HG02588 (cell line): ENCODE data around the gene DCAF8L1.
"Not testable (repeated sequence)": the region's sequence is repeated elsewhere in the genome, so short reads cannot be mapped to it uniquely, and the experiment has no call there.

Experiments
- ATAC-seq: cut with Tn5 transposase; IDR thresholded peaks from one replicate; pipeline ENCODE4 v1.9.1; 2021; ENCODE audit warnings: mild to moderate bottlenecking, moderate library complexity; ENCODE audit not compliant: unreplicated experiment

The DCAF8L1 gene

DNA sequence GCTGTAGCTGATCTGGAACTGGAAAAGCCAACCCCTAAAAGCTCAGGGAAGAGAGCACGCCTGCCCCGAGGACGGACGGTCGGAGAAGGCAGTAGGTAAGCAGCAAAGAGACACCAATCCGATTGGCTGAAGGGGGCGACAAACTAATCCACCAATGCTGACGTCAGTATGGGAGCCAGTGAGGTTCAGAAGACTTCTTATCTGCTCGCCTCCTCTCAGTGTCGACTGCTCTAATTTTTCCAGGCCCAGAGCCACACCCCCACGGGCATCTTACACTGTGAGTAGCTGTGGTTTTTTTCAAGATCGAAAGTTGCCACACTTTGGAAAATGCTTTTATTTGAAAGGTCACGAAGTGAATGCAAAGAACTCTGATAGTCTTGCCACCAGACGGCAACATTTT lies at the start of gene DCAF8L1:
Gene DCAF8L1, minus strand, starts transcription at position 101 of the 400 bp plus-strand sequence. CDS start 115 bp downstream, outside the sequence.
- ATAC-seq: no peak

DNA sequence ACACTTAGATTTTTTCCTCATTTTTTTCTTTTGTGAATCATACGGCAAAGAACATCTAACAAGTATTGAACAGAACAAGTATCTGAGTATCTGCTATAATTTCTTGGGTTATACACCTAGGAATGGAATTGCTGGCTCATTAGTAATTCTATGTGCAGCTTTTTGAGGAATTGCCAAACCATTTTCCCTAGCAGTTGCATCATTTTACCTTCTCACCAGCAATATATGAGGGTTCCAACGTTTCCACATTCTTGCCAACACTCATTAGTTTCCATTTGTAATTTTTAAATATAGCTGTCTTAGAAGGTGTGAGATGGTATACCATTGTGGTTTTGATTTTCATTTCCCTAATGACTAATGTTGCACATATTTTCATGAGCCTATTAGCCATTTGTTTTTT lies 41.1 kb upstream of the DCAF8L1 start:
- ATAC-seq: no peak

DNA sequence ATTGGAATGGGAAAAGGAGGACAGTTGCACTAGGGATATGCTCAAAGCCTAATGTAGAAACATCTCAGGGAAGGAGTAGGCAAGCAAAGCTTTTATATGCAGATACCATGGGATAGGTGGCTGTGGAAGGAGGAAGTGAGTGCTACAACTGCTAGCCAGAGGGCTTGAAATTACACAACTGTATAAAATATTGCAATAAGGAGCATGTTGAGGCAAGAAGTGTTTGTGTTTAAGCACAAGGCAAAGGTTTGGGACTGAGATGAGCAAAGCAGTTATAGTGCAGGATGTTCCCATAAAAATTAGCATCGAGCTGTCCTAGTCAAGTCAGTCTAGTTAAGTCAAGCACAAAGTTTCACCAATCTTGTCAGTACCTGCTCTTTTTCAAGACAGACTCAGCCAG lies 35.6 kb upstream of the DCAF8L1 start:
- ATAC-seq: no peak

DNA sequence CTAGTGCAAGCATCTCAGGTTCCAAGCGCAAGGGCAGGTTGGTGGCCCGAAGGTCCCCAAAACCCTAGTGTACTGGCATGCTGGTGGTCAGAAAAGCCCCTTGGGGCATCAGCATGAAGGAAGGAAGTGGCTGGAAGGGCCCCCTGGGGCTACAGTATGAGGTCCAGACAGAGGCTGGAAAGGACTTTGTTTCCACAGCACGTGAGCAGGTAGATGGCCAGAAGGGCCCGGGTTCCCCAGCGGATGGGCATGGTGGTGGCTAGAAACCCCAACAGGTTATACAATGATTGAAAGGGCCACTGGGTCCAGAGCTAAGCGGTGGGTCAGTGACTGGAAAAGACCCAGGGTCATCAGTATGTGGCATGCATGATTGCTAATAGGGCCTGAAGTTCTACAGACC lies 34.7 kb upstream of the DCAF8L1 start:
- no peak for ATAC-seq

- no peak for ATAC-seq
Observed at GRCh38 chrX:28010875-28011274, 29.6 kb upstream of the DCAF8L1 start.

GRCh38 chrX:27998666-27999065 lies 17.4 kb upstream of the DCAF8L1 start:
- no peak for ATAC-seq

DNA sequence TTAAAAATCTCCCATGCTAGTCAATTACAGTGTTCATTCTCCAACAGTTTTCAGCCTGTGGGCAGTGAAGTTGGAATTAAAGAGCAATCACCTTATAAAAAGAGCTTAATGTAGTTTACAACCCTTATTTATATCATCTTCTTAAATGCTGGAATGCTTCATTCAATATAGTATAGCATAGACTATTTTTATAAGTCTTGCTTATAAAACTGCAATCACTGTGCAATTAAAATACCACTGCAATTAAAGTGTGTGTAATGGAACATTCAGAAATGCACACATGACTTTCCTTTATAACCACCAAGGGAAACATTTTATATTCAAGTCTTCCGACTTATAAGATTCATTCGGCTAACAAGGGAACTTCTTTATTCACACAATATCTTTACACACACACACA lies 16.4 kb upstream of the DCAF8L1 start:
- no peak for ATAC-seq

GRCh38 chrX:27996132-27996531 lies 14.9 kb upstream of the DCAF8L1 start:
- no peak for ATAC-seq

- no peak for ATAC-seq
Observed at GRCh38 chrX:27995611-27996010, 14.4 kb upstream of the DCAF8L1 start.

- ATAC-seq: no peak
Observed at GRCh38 chrX:27987862-27988646, 6.8 kb upstream of the DCAF8L1 start.

DNA sequence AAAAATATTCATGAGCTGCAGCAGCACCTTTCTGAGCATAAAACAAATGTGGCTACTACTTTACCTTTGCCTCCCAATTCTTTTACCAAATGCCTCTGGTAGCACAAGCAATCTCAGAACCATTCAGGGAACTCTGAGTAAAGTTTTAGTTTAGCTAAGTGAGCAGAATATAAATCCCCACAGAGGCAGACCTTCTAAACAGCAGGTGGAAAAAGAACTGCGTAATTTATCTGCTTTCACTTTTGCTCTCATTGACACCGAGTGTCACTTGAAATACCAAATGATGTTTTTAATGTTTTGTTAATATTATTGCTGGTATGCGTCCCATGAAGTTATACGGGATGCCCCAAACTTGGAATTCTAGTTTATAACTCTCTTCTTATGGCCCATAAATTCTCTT lies 4.3 kb downstream of the DCAF8L1 start:
- ATAC-seq: not testable (repeated sequence)

DNA sequence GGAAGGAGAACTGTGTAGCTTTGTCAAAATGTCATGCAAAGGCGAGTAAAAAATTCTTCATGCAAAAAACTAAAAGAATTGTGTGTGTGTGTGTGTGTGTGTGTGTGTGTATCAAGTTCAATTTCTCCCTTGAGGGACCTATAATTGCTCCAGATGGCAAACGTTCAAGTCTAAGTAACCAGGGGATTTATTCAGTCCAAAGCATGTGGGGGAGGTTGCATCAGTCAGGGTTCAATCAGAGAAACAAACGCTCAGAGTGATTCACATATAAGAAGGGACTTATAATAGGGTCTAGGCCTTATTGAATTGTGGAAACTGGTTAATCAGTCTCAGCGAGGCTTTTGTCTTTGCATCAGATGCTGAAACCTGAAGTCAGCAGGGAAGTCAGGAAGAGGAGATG lies 5.0 kb downstream of the DCAF8L1 start:
- no peak for ATAC-seq

DNA sequence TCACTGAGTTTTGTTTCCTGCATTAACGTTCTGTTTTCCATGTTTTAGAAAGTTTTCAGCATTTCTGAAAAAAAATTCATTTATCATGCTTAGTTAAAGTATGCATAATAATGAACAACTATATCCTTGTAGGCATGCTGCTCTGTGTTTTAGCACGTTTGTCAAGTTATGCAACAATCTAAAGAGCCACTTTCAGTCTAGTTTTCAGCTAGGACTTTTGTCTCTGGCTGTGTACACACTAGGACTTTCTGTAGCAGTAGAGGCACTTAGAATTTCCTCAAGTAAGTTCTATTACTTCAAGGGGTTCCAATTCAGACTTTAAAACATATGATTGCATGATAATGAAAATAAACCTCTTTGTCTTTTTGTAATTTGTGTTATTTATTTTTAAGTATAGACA lies 12.4 kb downstream of the DCAF8L1 start:
- ATAC-seq: no peak

- ATAC-seq: no peak
Observed at GRCh38 chrX:27968352-27968751, 12.9 kb downstream of the DCAF8L1 start.

DNA sequence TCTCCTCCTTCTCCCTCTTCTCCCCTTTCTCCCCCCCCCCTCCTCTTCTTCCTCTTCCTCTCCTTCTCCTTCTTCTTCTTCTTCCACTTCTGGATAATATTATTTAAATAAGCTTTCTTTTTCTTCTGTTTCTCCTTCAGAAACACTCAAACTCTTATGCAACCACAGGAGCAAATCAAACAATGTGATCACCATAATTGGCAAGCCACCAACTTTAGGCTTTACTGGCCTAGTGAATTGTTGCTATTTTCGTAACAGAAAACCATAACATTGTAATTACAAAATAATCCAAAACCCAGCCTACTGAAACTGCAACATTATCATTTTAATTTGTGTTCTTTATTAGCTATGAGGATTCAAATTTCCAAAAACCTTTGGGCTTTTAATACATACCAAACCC lies 14.3 kb downstream of the DCAF8L1 start:
- no peak for ATAC-seq

DNA sequence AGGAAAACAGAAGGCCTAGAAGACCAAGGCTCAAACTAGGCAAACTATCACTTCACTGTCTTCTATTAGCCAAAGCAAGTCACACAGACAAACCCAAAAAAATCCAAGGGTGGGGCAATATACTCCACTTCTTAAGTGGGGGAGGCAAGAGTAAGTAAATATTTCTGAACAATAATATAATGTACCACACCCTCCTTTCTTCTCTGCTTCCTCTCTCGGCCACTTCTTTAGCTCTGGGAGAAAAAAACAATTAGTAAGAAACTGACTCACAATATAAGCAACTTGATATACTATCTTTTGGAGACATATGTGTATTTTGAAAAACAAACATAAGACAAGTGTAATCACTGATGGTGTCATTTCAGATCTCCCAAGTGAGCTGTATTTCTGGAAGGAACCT lies 14.8 kb downstream of the DCAF8L1 start:
- ATAC-seq: no peak

DNA sequence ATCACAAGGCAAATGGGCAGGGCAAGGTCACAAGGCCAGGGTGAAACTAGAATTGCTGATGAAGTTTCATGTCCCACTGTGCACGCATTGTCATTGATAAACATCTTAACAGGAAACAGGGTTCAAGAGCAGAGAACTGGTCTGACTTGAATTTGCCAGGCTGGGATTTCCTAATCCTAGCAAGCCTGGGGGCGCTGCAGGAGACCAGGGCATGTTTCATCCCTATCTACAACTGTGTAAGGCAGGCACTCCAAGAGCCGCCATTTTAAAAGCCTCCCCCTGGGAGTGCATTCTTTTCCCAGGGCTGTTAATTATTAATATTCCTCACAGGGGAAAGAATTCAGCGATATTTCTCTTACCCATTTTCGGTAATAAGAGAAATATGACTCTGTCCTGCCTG lies 15.9 kb downstream of the DCAF8L1 start:
- ATAC-seq: not testable (repeated sequence)

GRCh38 chrX:27964432-27964831 lies 16.8 kb downstream of the DCAF8L1 start:
- ATAC-seq: no peak

GRCh38 chrX:27960410-27960809 lies 20.8 kb downstream of the DCAF8L1 start:
- ATAC-seq: not testable (repeated sequence)

DNA sequence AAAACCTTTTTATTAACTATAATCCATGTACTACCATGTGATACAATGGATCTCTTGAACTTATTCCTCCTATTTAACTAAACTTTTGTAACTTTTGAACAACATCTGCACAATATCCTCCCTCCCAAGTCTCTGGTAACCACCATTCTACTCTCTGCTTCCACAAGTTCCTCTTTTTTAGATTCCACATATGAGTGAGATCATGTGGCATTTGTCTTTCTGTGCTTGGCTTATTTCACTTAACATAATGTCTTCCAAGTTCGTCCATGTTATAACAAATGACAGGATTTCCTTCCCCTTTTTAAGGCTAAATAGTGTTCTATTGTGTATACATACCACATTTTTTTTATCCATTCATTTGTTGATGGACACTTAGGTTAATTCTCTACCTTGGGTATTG lies 28.1 kb downstream of the DCAF8L1 start:
- ATAC-seq: no peak

GRCh38 chrX:27933361-27933760 lies 47.9 kb downstream of the DCAF8L1 start:
- no peak for ATAC-seq
